Left ventricle myocardium inferior (tissue), 1 donor: ENCODE data around the gene GDF11. TPM values are rescaled to one million over a fixed set of nuclear protein-coding genes. Genes with fewer than 3 reads are reported as not detected.

Experiments
- DNase-seq: peaks from one replicate; pipeline ENCODE4 v3.0.0-alpha.2; 2020
- H3K27ac ChIP-seq: fragments of 200-600 bp; replicated peaks from 2 replicates; pipeline ENCODE4 v1.8.0; 2021
- H3K27me3 ChIP-seq: fragments of 200-600 bp; 2 replicates; pipeline ENCODE4 v1.8.0; 2021; ENCODE audit warnings: low read depth
- H3K36me3 ChIP-seq: fragments of 200-600 bp; 2 replicates; pipeline ENCODE4 v1.8.0; 2021
- H3K4me1 ChIP-seq: fragments of 200-600 bp; 2 replicates; pipeline ENCODE4 v1.8.0; 2021
- H3K4me3 ChIP-seq: fragments of 200-600 bp; 2 replicates; pipeline ENCODE4 v1.8.0; 2021; ENCODE audit warnings: mild to moderate bottlenecking, moderate library complexity
- H3K9me3 ChIP-seq: fragments of 200-600 bp; replicated peaks from 2 replicates; pipeline ENCODE4 v1.8.0; 2021
- CTCF ChIP-seq: fragments of 200-600 bp; IDR thresholded peaks from 2 replicates; pipeline ENCODE4 v1.8.0; 2021; ENCODE audit warnings: antibody characterized with exemption, mild to moderate bottlenecking, borderline replicate concordance
- intact Hi-C: fragments of 100-400 bp; cut with micrococcal nuclease; formaldehyde crosslinking; loops from one replicate; pipeline ENCODE4 v1.11.0; 2022
- total RNA-seq: library from RNA; stranded (reverse); fragmentation: NEBNext Ultra II Directional; extraction: Animal tissue kit (Norgen Biotek cat#: 25700); gene quantifications from one replicate; pipeline ENCODE4 v1.2.1, GENCODE V29; 2021
- donor health status: DM: no; HTN: yes; CAD: no; lungs with severe emphysema.

The GDF11 gene
- total RNA-seq, 1 donor from 2014 or later: 15.6 TPM

- intact Hi-C loops: loop anchor here (10.0 kb wide), 1 partner anchor 51 kb away; the partner anchor contains the start of gene GDF11
- peaks cover 80% of the 10 kb centered on the region for H3K36me3 ChIP-seq
- TF ChIP-seq CTCF: no peak
- H3K4me3 ChIP-seq: no peak overlapping the region
- no peak overlapping the region for H3K27ac ChIP-seq
- no peaks in the 10 kb centered on the region for H3K9me3 ChIP-seq
- H3K4me1 ChIP-seq: no peaks in the 10 kb centered on the region
- H3K27me3 ChIP-seq: no peaks in the 10 kb centered on the region
- DNase-seq: no peak
These were observed 53.0 kb downstream of the GDF11 start for GRCh38 chr12:55795950-55796349.

GRCh38 chr12:55797068-55797467 lies 54.1 kb downstream of the GDF11 start:
- intact Hi-C loops: loop anchor here (10.0 kb wide), 1 partner anchor 52 kb away; the partner anchor contains the start of gene GDF11
- no peak overlapping the region for H3K4me3 ChIP-seq
- no peak for DNase-seq
- TF ChIP-seq CTCF: peak; percentile 62
- no peaks in the 10 kb centered on the region for H3K27me3 ChIP-seq
- H3K9me3 ChIP-seq: no peaks in the 10 kb centered on the region
- no peaks in the 10 kb centered on the region for H3K4me1 ChIP-seq
- H3K36me3 ChIP-seq: peaks cover 83% of the 10 kb centered on the region
- no peak overlapping the region for H3K27ac ChIP-seq

GRCh38 chr12:55797550-55797949 lies 54.6 kb downstream of the GDF11 start:
- H3K36me3 ChIP-seq: peaks cover 83% of the 10 kb centered on the region
- no peak for TF ChIP-seq CTCF
- no peaks in the 10 kb centered on the region for H3K27me3 ChIP-seq
- no peak overlapping the region for H3K4me3 ChIP-seq
- H3K27ac ChIP-seq: no peak overlapping the region
- H3K9me3 ChIP-seq: no peaks in the 10 kb centered on the region
- DNase-seq: no peak
- no peaks in the 10 kb centered on the region for H3K4me1 ChIP-seq
- intact Hi-C loops: loop anchor here (10.0 kb wide), 1 partner anchor 53 kb away; the partner anchor contains the start of gene GDF11

Other genes with a start within 250 kb of the GDF11 start
- not detected for gene OR6C4, start 193.5 kb upstream of the GDF11 start, total RNA-seq
- gene OR2AP1, start 170.7 kb upstream of the GDF11 start, total RNA-seq: not detected
- not detected for gene OR10P1, start 106.2 kb upstream of the GDF11 start, total RNA-seq
- 520 TPM for gene ITGA7, start 35.2 kb upstream of the GDF11 start, total RNA-seq
- 109 TPM for gene BLOC1S1, start 27.1 kb upstream of the GDF11 start, total RNA-seq
- 12.2 TPM for gene RDH5, start 22.7 kb upstream of the GDF11 start, total RNA-seq
- gene CD63, start 14.1 kb upstream of the GDF11 start, total RNA-seq: 705 TPM
- 53.2 TPM for gene SARNP, start 74.6 kb downstream of the GDF11 start, total RNA-seq
- gene ORMDL2, start 74.9 kb downstream of the GDF11 start, total RNA-seq: 13.3 TPM
- 18.6 TPM for gene DNAJC14, start 86.5 kb downstream of the GDF11 start, total RNA-seq
- gene MMP19, start 99.8 kb downstream of the GDF11 start, total RNA-seq: 2.2 TPM
- gene PYM1, start 184.8 kb downstream of the GDF11 start, total RNA-seq: 14.8 TPM
- 6.5 TPM for gene DGKA, start 188.0 kb downstream of the GDF11 start, total RNA-seq
- gene PMEL, start 222.9 kb downstream of the GDF11 start, total RNA-seq: 0.16 TPM
- 7.3 TPM for gene CDK2, start 223.7 kb downstream of the GDF11 start, total RNA-seq
- 111 TPM for gene RAB5B, start 231.0 kb downstream of the GDF11 start, total RNA-seq